Epithelial cell of proximal tubule (primary cell): ENCODE data around the gene RBBP7. TPM values are rescaled to one million over a fixed set of nuclear protein-coding genes. Genes with fewer than 3 reads are reported as not detected.

Experiments
- DNase-seq: peaks from one replicate; pipeline ENCODE4 v3.0.0-alpha.2; 2011; ENCODE audit warnings: low read depth
- H3K4me3 ChIP-seq: 2 replicates; pipeline ENCODE4 v1.5.1; 2011; ENCODE audit warnings: low read depth, mild to moderate bottlenecking, low read length
- total RNA-seq: library from RNA; depleted of rRNA; stranded (reverse); fragments of >200 nt; gene quantifications from 2 replicates; pipeline ENCODE4 v1.2.3, GENCODE V29; 2015
- TF ChIP-seq, protein P1 (sequence below): conservative IDR thresholded peaks from 2 replicates; pipeline ENCODE4 v1.5.1; 2012; ENCODE audit warnings: low read depth, mild to moderate bottlenecking, low read length

RBBP7 gene
- total RNA-seq = 149 and 150 TPM in 2 replicates

DNA sequence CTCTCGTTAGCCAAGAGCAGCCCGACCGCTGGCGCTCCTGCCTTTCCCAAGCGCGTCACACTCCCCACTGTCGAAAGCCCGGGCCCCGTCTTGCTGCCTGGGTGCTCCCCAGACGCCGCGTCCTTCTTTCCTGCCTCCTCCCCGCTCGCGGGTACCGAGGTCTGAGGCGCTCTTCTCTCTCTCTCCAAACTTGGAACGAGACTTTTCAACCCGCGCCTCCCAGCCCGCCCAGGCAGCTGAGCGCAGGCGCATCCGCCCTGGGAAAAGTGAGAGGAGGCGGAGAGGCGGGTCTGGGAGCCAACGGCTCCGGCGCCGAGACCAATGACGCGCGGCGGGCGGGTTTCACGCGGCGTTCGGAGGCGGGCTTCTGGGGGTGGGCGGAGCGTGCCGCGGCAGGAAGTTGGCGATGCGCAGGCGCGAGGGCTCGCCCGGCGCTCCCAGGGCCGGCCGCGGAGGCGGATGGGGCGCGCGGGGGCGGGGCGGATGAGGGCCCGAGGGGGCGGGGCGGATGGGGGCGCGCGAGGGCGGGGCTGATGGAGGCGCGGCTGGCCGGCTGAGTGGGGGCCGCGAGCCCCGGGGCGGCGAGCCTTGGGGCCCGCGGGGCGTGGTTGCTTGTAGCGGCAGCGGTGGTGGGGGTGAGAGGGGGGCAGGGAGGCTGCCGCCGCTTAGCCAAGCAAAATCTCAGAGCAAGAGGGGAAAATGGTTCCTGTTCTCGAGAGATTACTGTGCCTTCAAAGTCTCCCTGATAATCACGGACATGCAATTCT is at the start of gene RBBP7:
Gene RBBP7, minus strand, starts transcription at position 268 of the 767 bp plus-strand sequence. CDS start 309 bp downstream, outside the sequence.
- peak within 1 kb of the TSS; percentile 71 for H3K4me3 ChIP-seq
- TF ChIP-seq, protein P1, sequence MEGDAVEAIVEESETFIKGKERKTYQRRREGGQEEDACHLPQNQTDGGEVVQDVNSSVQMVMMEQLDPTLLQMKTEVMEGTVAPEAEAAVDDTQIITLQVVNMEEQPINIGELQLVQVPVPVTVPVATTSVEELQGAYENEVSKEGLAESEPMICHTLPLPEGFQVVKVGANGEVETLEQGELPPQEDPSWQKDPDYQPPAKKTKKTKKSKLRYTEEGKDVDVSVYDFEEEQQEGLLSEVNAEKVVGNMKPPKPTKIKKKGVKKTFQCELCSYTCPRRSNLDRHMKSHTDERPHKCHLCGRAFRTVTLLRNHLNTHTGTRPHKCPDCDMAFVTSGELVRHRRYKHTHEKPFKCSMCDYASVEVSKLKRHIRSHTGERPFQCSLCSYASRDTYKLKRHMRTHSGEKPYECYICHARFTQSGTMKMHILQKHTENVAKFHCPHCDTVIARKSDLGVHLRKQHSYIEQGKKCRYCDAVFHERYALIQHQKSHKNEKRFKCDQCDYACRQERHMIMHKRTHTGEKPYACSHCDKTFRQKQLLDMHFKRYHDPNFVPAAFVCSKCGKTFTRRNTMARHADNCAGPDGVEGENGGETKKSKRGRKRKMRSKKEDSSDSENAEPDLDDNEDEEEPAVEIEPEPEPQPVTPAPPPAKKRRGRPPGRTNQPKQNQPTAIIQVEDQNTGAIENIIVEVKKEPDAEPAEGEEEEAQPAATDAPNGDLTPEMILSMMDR = no peak
- DNase-seq = no peak

DNA sequence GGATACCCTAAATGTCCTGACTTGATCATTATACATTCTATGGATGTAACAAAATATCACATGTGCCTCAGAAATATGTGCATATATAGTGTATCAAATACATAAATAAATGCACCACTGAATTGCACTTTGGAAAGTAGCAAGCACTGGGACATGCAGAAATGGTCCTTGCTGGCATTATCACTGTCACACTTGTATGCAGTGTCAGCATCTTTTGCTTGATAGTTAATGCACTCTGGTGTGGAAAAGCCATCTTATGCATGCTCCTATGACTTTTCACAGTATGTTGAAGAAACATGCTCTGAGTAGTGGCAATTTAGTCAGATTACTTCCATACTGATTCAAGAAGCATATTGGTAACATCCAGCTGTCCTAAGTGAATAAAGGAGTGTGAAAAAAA is 48.8 kb upstream of the RBBP7 start:
- DNase-seq = no peak
- H3K4me3 ChIP-seq = no peak overlapping the region
- TF ChIP-seq, protein P1 = no peak

DNA sequence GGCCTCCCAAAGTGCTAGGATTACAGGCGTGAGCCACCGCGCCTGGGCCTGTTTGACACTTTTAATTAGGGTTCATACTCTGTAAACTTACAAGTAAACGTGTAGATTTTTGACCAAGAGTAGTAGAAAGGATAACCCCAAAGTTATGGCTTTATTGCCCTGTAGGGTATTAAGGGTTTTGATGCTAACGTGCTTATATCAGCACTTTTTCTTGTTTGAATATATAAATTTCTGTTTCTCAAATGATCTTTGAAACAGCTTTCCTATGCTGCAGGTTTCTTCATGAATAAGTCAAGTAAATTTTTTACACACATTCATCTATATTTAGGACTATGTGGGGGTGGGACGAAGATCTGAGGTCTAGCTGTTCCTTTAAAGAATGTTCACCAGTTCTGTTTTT is 47.0 kb upstream of the RBBP7 start:
- DNase-seq = no peak
- no peak overlapping the region for H3K4me3 ChIP-seq
- TF ChIP-seq, protein P1 = no peak

DNA sequence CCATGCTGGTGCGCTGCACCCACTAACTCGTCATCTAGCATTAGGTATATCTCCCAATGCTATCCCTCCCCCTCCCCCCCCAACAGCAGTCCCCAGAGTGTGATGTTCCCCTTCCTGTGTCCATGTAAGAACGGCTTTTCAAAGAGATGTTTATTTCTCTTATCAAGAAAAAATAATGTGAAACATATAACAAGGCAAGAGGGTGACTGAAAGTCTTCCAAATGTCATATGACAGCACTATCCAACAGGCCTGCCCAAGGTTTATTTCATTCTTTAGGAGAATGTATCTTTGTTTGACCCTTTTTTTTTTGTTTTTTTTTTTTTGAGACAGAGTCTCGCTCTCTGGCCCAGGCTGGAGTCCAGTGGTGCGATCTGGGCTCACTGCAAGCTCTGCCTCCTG is 46.4 kb upstream of the RBBP7 start:
- DNase-seq = no peak
- no peak overlapping the region for H3K4me3 ChIP-seq
- TF ChIP-seq, protein P1 = no peak

DNA sequence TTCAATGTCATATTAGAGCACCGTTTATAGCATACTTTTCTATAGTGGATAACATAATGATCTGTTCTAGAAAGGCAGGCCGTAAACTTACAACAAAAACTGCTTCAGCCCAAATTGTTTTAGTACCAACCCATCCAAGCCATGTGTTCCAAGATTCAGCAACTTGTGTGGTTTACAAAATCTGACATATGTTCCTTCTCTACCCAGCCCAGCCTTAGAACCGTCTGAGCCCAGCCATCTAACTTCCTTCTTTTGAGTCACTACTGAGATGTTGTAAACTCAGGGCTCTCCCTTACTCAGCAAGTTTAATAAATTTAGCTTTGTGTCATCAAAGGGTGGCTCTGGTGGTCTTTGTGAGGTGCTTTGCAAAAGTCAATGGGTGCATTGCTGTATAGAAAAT is 43.9 kb upstream of the RBBP7 start:
- H3K4me3 ChIP-seq = no peak overlapping the region
- TF ChIP-seq, protein P1 = no peak
- DNase-seq = no peak

DNA sequence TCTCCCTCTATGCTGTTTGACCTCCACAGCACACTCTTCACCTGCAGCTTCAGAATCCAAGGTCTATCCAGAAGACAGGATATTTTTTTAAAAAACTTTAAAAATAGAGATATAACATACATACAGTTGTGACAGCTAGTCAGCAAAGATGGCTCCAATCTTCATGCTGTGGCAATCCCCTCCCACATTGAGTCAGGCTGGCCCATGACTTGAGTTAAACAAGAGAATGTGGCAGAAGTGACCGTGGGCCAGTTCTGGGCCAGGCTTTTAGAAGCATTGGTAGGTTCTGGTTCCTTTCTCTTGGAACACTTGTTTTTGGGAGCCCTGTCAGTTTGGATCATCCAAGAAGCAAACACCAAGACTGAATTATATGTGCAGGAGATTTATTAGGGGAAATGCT is 40.2 kb upstream of the RBBP7 start:
- no peak for DNase-seq
- H3K4me3 ChIP-seq = no peak overlapping the region
- TF ChIP-seq, protein P1 = no peak
